CD4-positive, alpha-beta T cell (primary cell): ENCODE measurements around the gene B3GAT3. TPM values are rescaled to one million over a fixed set of nuclear protein-coding genes. Genes with fewer than 3 reads are reported as not detected.

ENCODE experiments used
- ATAC-seq: fragments of 200-7000 bp; cut with Tn5 transposase; one replicate; pipeline ENCODE4 v1.10.0; 2022; ENCODE audit warnings: mild to moderate bottlenecking; ENCODE audit not compliant: poor library complexity
- CTCF ChIA-PET: fragments of 350-600 bp; sonication (Branson Sonifier 250); formaldehyde crosslinking; loops from one replicate; lab custom pipeline; 2021; ENCODE audit warnings: antibody characterized with exemption, inconsistent platforms; lab: Charles Lee
- POLR2A ChIA-PET: fragments of 350-600 bp; sonication (Branson Sonifier 250); formaldehyde crosslinking; loops from one replicate; lab custom pipeline; 2021; ENCODE audit warnings: antibody characterized with exemption, inconsistent platforms; lab: Charles Lee
- DNase-seq, 14 experiments: peaks; one replicate each; pipeline ENCODE4 v3.0.0-alpha.2; 2013 to 2020; ENCODE audit warnings: mixed read lengths in 2 of 14
- H3K27ac ChIP-seq, 2 donors: one replicate each; pipeline versions ENCODE4 v1.5.1 to v1.7.0; 2013; ENCODE audit warnings: low read length in 2 of 2, low read depth in 1 of 2, mild to moderate bottlenecking in 1 of 2
- H3K27me3 ChIP-seq, 2 experiments: 1 replicate in 1 of 2; 2 replicates in 1 of 2; pipeline versions ENCODE4 v1.6.1 to v1.7.0; 2013; ENCODE audit warnings: low read length in 2 of 2, control low read depth in 1 of 2, mild to moderate bottlenecking in 1 of 2, moderate library complexity in 1 of 2; ENCODE audit not compliant: insufficient read depth in 2 of 2, control insufficient read depth in 1 of 2
- H3K36me3 ChIP-seq: one replicate; pipeline ENCODE4 v1.6.1; 2013; ENCODE audit warnings: low read length, control low read depth; ENCODE audit not compliant: insufficient read depth
- H3K4me1 ChIP-seq: one replicate; pipeline ENCODE4 v1.6.1; 2013; ENCODE audit warnings: low read length, control low read depth; ENCODE audit not compliant: insufficient read depth
- H3K4me3 ChIP-seq: one replicate; pipeline ENCODE4 v1.5.1; 2013; ENCODE audit warnings: mild to moderate bottlenecking, low read length, moderate library complexity
- H3K9me3 ChIP-seq, 2 experiments: 1 replicate in 1 of 2; 2 replicates in 1 of 2; pipeline versions ENCODE4 v1.6.1 to v1.7.0; 2013; ENCODE audit warnings: low read length in 2 of 2, mild to moderate bottlenecking in 2 of 2, control low read depth in 1 of 2, moderate library complexity in 1 of 2; ENCODE audit not compliant: control insufficient read depth in 1 of 2, insufficient read depth in 1 of 2
- H3K27ac Mint-ChIP-seq: one replicate; pipeline ENCODE4 v1.8.0; 2020; ENCODE audit warnings: mixed read lengths
- H3K27me3 Mint-ChIP-seq: one replicate; pipeline ENCODE4 v1.8.0; 2021; ENCODE audit warnings: mixed read lengths
- H3K36me3 Mint-ChIP-seq: one replicate; pipeline ENCODE4 v1.8.0; 2021; ENCODE audit warnings: low read depth, mixed read lengths
- H3K4me1 Mint-ChIP-seq: one replicate; pipeline ENCODE4 v1.8.0; 2021; ENCODE audit warnings: low read depth, mixed read lengths
- H3K4me3 Mint-ChIP-seq: one replicate; pipeline ENCODE4 v1.8.0; 2020; ENCODE audit warnings: mild to moderate bottlenecking, mixed read lengths
- H3K9me3 Mint-ChIP-seq: one replicate; pipeline ENCODE4 v1.8.0; 2020; ENCODE audit warnings: mixed read lengths
- intact Hi-C, 2 experiments: fragments of 100-400 bp; cut with DNase I in 1 of 2; cut with micrococcal nuclease in 1 of 2; formaldehyde crosslinking; loops; one replicate each; pipeline versions ENCODE4 v1.15.1 to v1.9.0; 2023 to 2025; cut with DNase I, micrococcal nuclease
- microRNA-seq: library from miRNA; unstranded; fragments of <30 nt; microRNA quantifications from one replicate; pipeline ENCODE4 v1.2.0, GENCODE V29; 2021; ENCODE audit warnings: borderline microRNAs expressed, borderline replicate concordance
- total RNA-seq, 174 experiments: library from RNA in 2 of 174; stranded (reverse) in 2 of 174; gene quantifications; one replicate each; pipeline ENCODE4 v1.2.3 and lab custom pipeline; 2021 to 2026
- TF ChIP-seq, protein P1 (sequence below): fragments of 200-600 bp; IDR thresholded peaks from one replicate; pipeline ENCODE4 v1.8.0; 2022; ENCODE audit warnings: antibody characterized with exemption, mild to moderate bottlenecking

The B3GAT3 gene
- total RNA-seq, 2 experiments from 2014 or later = 47.2 to 49.5 TPM

DNA sequence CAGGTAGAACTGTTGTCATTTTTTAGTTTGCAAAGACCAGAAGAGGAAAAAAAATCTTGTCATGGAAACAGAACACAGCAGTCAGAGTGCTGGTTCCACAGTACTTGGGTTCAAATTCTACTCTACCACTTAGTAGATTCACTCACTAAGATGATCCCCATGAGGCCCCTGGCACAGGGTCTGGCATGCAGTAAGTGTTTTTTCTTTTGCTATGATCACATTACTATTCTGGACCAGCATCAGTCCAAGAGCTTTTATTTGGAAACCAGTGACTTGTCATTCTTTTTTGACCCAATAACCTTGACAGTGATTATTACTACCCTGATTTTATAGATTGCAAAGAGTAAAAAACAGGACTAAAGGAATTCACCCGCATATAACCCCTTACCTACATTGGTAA is 52.2 kb downstream of the B3GAT3 start:
- ATAC-seq (no peak), DNase-seq (no peak)
- Histone ChIP-seq H3K27ac (no peak overlapping the region), H3K4me1 (peaks cover 46% of the 10 kb centered on the region), H3K4me3 (no peak overlapping the region), H3K36me3 (peaks cover 71% of the 10 kb centered on the region), H3K27me3 (no peaks in the 10 kb centered on the region), H3K9me3 (no peaks in the 10 kb centered on the region)
- CTCF ChIA-PET = interaction anchor here (1.0 to 1.3 kb wide), 2 partner anchors 9 to 145 kb away, joined by 3 read pairs; no protein-coding TSS in a partner anchor
- Mint-ChIP-seq H3K27ac (peak overlapping the region; percentile 28), H3K36me3 (peaks cover 88% of the 10 kb centered on the region), H3K27me3 (no peaks in the 10 kb centered on the region), H3K9me3 (no peaks in the 10 kb centered on the region), H3K4me1 (peaks cover 60% of the 10 kb centered on the region), H3K4me3 (peak overlapping the region; percentile 18)
- TF ChIP-seq, protein P1, sequence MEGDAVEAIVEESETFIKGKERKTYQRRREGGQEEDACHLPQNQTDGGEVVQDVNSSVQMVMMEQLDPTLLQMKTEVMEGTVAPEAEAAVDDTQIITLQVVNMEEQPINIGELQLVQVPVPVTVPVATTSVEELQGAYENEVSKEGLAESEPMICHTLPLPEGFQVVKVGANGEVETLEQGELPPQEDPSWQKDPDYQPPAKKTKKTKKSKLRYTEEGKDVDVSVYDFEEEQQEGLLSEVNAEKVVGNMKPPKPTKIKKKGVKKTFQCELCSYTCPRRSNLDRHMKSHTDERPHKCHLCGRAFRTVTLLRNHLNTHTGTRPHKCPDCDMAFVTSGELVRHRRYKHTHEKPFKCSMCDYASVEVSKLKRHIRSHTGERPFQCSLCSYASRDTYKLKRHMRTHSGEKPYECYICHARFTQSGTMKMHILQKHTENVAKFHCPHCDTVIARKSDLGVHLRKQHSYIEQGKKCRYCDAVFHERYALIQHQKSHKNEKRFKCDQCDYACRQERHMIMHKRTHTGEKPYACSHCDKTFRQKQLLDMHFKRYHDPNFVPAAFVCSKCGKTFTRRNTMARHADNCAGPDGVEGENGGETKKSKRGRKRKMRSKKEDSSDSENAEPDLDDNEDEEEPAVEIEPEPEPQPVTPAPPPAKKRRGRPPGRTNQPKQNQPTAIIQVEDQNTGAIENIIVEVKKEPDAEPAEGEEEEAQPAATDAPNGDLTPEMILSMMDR = no peak
- POLR2A ChIA-PET = interaction anchor here (0.6 to 1.3 kb wide), 3 partner anchors 21 to 95 kb away, joined by 3 to 4 read pairs (median 3); partner anchors contain the start of genes C11orf98, CSKMT and TUT1
- intact Hi-C loops = no loop called here

- POLR2A ChIA-PET = interaction anchor here (1.2 kb wide), 1 partner anchor 23 kb away, joined by 3 read pairs; no protein-coding TSS in a partner anchor
- Histone ChIP-seq H3K9me3 (no peaks in the 10 kb centered on the region), H3K27me3 (no peaks in the 10 kb centered on the region), H3K4me3 (no peak overlapping the region), H3K27ac (no peak overlapping the region), H3K4me1 (peaks cover 29% of the 10 kb centered on the region), H3K36me3 (peaks cover 86% of the 10 kb centered on the region)
- CTCF ChIA-PET = interaction anchor here (2.4 kb wide), 1 partner anchor 24 kb away, joined by 11 read pairs; no protein-coding TSS in a partner anchor
- no peak overlapping the region for H3K27ac Mint-ChIP-seq
- H3K4me3 Mint-ChIP-seq = no peak overlapping the region
- intact Hi-C loops = no loop called here
- ATAC-seq (no peak), DNase-seq (no peak)
- H3K27me3 Mint-ChIP-seq = no peaks in the 10 kb centered on the region
- H3K9me3 Mint-ChIP-seq = no peaks in the 10 kb centered on the region
- peaks cover 40% of the 10 kb centered on the region for H3K4me1 Mint-ChIP-seq
- TF ChIP-seq, protein P1 = no peak
- H3K36me3 Mint-ChIP-seq = peaks cover 82% of the 10 kb centered on the region
These were observed 54.7 kb downstream of the B3GAT3 start for GRCh38 chr11:62567018-62567633.

- no peak overlapping the region for H3K4me3 ChIP-seq
- no peaks in the 10 kb centered on the region for H3K27me3 Mint-ChIP-seq
- POLR2A ChIA-PET = interaction anchor here (1.5 kb wide), 1 partner anchor 99 kb away, joined by 3 read pairs; the partner anchor contains the start of genes C11orf98 and CSKMT
- no peak for ATAC-seq
- H3K9me3 ChIP-seq = no peaks in the 10 kb centered on the region
- intact Hi-C loops = no loop called here
- CTCF ChIA-PET = interaction anchor here (1.2 to 12.2 kb wide), 3 partner anchors 23 to 142 kb away, joined by 4 to 92 read pairs (median 11); no protein-coding TSS in a partner anchor
- no peaks in the 10 kb centered on the region for H3K27me3 ChIP-seq
- peaks cover 37% of the 10 kb centered on the region for H3K4me1 Mint-ChIP-seq
- H3K36me3 Mint-ChIP-seq = peaks cover 80% of the 10 kb centered on the region
- H3K27ac Mint-ChIP-seq = peak overlapping the region; percentile 8
- TF ChIP-seq, protein P1 = no peak
- H3K36me3 ChIP-seq = peaks cover 82% of the 10 kb centered on the region
- no peak overlapping the region for H3K4me3 Mint-ChIP-seq
- peaks cover 24% of the 10 kb centered on the region for H3K4me1 ChIP-seq
- no peak overlapping the region for H3K27ac ChIP-seq
- no peaks in the 10 kb centered on the region for H3K9me3 Mint-ChIP-seq
- DNase-seq = no peak
These were observed 55.5 kb downstream of the B3GAT3 start for GRCh38 chr11:62566247-62566646.

Small RNA genes lying within 50 kb of the gene (microRNA-seq; reads per million reads assigned to microRNA genes)
- 1.0 reads per million for gene MIR6747

Other genes starting within 250 kb of the B3GAT3 start
- gene SCGB1A1, start 203.0 kb downstream of the B3GAT3 start, total RNA-seq = not detected
- 100 to 1,000 TPM; 320 to 332 TPM for gene AHNAK, start 75.2 kb downstream of the B3GAT3 start, total RNA-seq
- gene EEF1G, start 48.1 kb downstream of the B3GAT3 start, total RNA-seq = 1,000 to 10,000 TPM; 2,181 to 2,269 TPM
- 10 to 100 TPM; 25.5 to 26.2 TPM for gene TUT1, start 30.5 kb downstream of the B3GAT3 start, total RNA-seq
- gene MTA2, start 20.1 kb downstream of the B3GAT3 start, total RNA-seq = 100 to 1,000 TPM; 167 to 172 TPM
- gene EML3, start 9.2 kb downstream of the B3GAT3 start, total RNA-seq = 100 to 1,000 TPM; 142 to 144 TPM
- under 1 TPM; 0.42 to 0.71 TPM for gene ROM1, start 8.7 kb downstream of the B3GAT3 start, total RNA-seq
- gene GANAB, start 24.6 kb upstream of the B3GAT3 start, total RNA-seq = 100 to 1,000 TPM; 181 to 182 TPM
- gene INTS5, start 31.3 kb upstream of the B3GAT3 start, total RNA-seq = 10 to 100 TPM; 16.3 TPM
- gene C11orf98, start 43.2 kb upstream of the B3GAT3 start, total RNA-seq = 10 to 100 TPM; 14.3 to 18.5 TPM
- 10 to 100 TPM; 17.8 to 18.8 TPM for gene CSKMT, start 43.3 kb upstream of the B3GAT3 start, total RNA-seq
- 1 to 10 TPM; 1.5 to 2.3 TPM for gene UQCC3, start 49.7 kb upstream of the B3GAT3 start, total RNA-seq
- gene LBHD1, start 50.3 kb upstream of the B3GAT3 start, total RNA-seq = 10 to 100 TPM; 10.4 to 10.5 TPM
- 100 to 1,000 TPM; 196 to 222 TPM for gene UBXN1, start 57.1 kb upstream of the B3GAT3 start, total RNA-seq
- not detected for gene LRRN4CL, start 67.5 kb upstream of the B3GAT3 start, total RNA-seq
- 10 to 100 TPM; 17.1 to 20.0 TPM for gene BSCL2, start 85.4 kb upstream of the B3GAT3 start, total RNA-seq
- gene GNG3, start 85.7 kb upstream of the B3GAT3 start, total RNA-seq = not detected
- gene HNRNPUL2, start 105.5 kb upstream of the B3GAT3 start, total RNA-seq = 10 to 100 TPM; 35.2 to 37.6 TPM
- 1 to 10 TPM; 5.2 to 7.0 TPM for gene TTC9C, start 106.5 kb upstream of the B3GAT3 start, total RNA-seq
- gene ZBTB3, start 132.2 kb upstream of the B3GAT3 start, total RNA-seq = 1 to 10 TPM; 2.3 to 3.5 TPM
- gene POLR2G, start 139.6 kb upstream of the B3GAT3 start, total RNA-seq = 10 to 100 TPM; 45.3 to 47.9 TPM
- 10 to 100 TPM; 11.5 to 11.8 TPM for gene TAF6L, start 149.4 kb upstream of the B3GAT3 start, total RNA-seq
- 10 to 100 TPM; 34.7 to 37.4 TPM for gene TMEM179B, start 165.4 kb upstream of the B3GAT3 start, total RNA-seq
- gene TMEM223, start 170.0 kb upstream of the B3GAT3 start, total RNA-seq = 1 to 10 TPM; 6.2 to 8.7 TPM
- 100 to 1,000 TPM; 343 to 358 TPM for gene NXF1, start 183.5 kb upstream of the B3GAT3 start, total RNA-seq
- 100 to 1,000 TPM in 1 of 2 experiments, 10 to 100 TPM in 1; 93.1 to 104 TPM for gene STX5, start 210.1 kb upstream of the B3GAT3 start, total RNA-seq
- gene TEX54, start 210.9 kb upstream of the B3GAT3 start, total RNA-seq = under 1 TPM in 1 of 2 experiments, not detected in 1; 0.59 TPM
- 100 to 1,000 TPM; 289 to 297 TPM for gene WDR74, start 217.6 kb upstream of the B3GAT3 start, total RNA-seq